H1 (cell line): ENCODE measurements around the gene ASB1. TPM values are rescaled to one million over a fixed set of nuclear protein-coding genes. Genes with fewer than 3 reads are reported as not detected.

Experiments used
- EP300 ChIP-seq, 2 experiments: IDR thresholded peaks; 1 replicate in 1 of 2; 2 replicates in 1 of 2; pipeline ENCODE4 v1.6.1; 2011 to 2012; ENCODE audit warnings: low read depth in 2 of 2, low read length in 2 of 2, mild to moderate bottlenecking in 2 of 2, borderline replicate concordance in 1 of 2, inconsistent platforms in 1 of 2, moderate library complexity in 1 of 2
- SP2 ChIP-seq: IDR thresholded peaks from 2 replicates; pipeline ENCODE4 v1.6.1; 2012; ENCODE audit warnings: mild to moderate bottlenecking, low read length, inconsistent platforms
- polyA plus RNA-seq, 7 experiments: library from polyadenylated mRNA; depleted of rRNA in 3 of 7; stranded (reverse) in 5 of 7; unstranded in 2 of 7; fragments of >200 nt in 5 of 7; fragments of 200-250 nt in 2 of 7; gene quantifications; 1 replicate in 5 of 7; 2 replicates in 1 of 7; 4 replicates in 1 of 7; pipeline versions ENCODE4 v1.2.1 to v1.2.3, GENCODE V29; 2011 to 2013; ENCODE audit warnings: missing spikeins in 2 of 7, mixed read lengths in 2 of 7
- total RNA-seq: library from RNA; stranded (reverse); fragmentation: NEBNext Ultra II Directional; extraction: Animal tissue kit (Norgen Biotek cat#: 25700); gene quantifications from 2 replicates; pipeline ENCODE4 v1.2.1, GENCODE V29; 2021

The ASB1 gene
- total and polyA plus RNA-seq, 2 of the 8 experiments (the other 6 are each of a cell fraction or from before 2014, with no cell fraction given): 24.1 to 36.0 TPM

DNA sequence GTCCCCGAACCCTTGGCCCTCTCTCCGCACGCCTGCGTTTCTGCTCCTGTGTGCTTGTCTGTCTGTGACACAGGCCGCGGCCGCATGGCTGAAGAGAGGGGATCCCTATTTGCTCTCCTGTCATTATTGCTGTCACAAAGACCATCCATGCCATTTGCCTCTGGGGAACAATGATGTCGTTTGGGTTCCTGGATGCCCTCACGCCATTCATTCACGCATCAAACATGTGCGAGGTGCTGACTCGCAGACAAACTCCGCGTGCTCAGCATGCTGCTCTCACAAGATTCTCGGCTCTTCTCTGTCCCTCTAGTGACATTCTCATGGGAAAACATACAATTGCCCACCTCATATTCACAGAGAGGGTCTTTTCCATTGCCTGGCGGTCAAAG is 67.8 kb downstream of the ASB1 start (continued):
- no peak for TF ChIP-seq EP300 (IDR thresholded peaks at IDR 0.05; ENCODE audit: borderline replicate concordance in 1 of 2, low read depth in 2 of 2, low read length in 2 of 2)
- no peak for TF ChIP-seq SP2
